Vagina (tissue), 2 donors: Measurements from ENCODE around the gene PIM1. TPM values are rescaled to one million over a fixed set of nuclear protein-coding genes. Genes with fewer than 3 reads are reported as not detected.
"Not testable (repeated sequence)": the region's sequence is repeated elsewhere in the genome, so short reads cannot be mapped to it uniquely, and the experiment has no call there.

ENCODE experiments used
- DNase-seq, 2 donors: peaks; one replicate each; pipeline ENCODE4 v3.0.0-alpha.2; 2017; ENCODE audit errors: extremely low spot score in 2 of 2
- H3K27ac ChIP-seq: fragments of 200-600 bp; sonication (generic); one replicate; pipeline ENCODE4 v1.5.1; 2019
- H3K27me3 ChIP-seq: fragments of 200-600 bp; sonication (generic); one replicate; pipeline ENCODE4 v1.5.1; 2019
- H3K36me3 ChIP-seq, 2 donors: fragments of 200-600 bp; sonication (generic); one replicate each; pipeline ENCODE4 v1.5.1; 2017 to 2019
- H3K4me1 ChIP-seq: fragments of 200-600 bp; sonication (generic); one replicate; pipeline ENCODE4 v1.5.1; 2019
- H3K4me3 ChIP-seq, 2 donors: fragments of 200-600 bp; sonication (generic); 1 replicate in 1 of 2; 2 replicates in 1 of 2; pipeline ENCODE4 v1.5.1; 2016 to 2019
- H3K9me3 ChIP-seq: fragments of 200-600 bp; sonication (generic); one replicate; pipeline ENCODE4 v1.5.1; 2019
- POLR2A ChIP-seq, 2 donors: fragments of 450-650 bp; IDR thresholded peaks; one replicate each; pipeline ENCODE4 v1.6.1; 2017; ENCODE audit warnings: antibody characterized with exemption in 2 of 2, mild to moderate bottlenecking in 2 of 2, moderate library complexity in 2 of 2
- POLR2AphosphoS5 ChIP-seq, 2 donors: sonication (generic); formaldehyde crosslinking; IDR thresholded peaks; one replicate each; pipeline ENCODE4 v1.9.0; 2017; ENCODE audit warnings: antibody characterized with exemption in 2 of 2, mild to moderate bottlenecking in 2 of 2, low read depth in 1 of 2; ENCODE audit not compliant: insufficient read depth in 1 of 2
- intact Hi-C: fragments of 100-400 bp; cut with DNase I; formaldehyde crosslinking; loops from one replicate; pipeline ENCODE4 v1.15.1; 2023
- total RNA-seq: library from RNA; depleted of rRNA; stranded (reverse); fragments of >200 nt; gene quantifications from one replicate; pipeline ENCODE4 v1.2.3, GENCODE V29; 2016
- TF ChIP-seq, protein P1 (sequence below), 3 experiments: fragments of 450-650 bp in 2 of 3; fragments of 200-600 bp in 1 of 3; sonication (generic) in 1 of 3; IDR thresholded peaks; one replicate each; pipeline ENCODE4 v1.5.1; 2017 to 2019; ENCODE audit warnings: antibody characterized with exemption in 3 of 3, mild to moderate bottlenecking in 2 of 3, moderate library complexity in 2 of 3

Gene PIM1
- total RNA-seq, 1 donor from 2014 or later, result 74.2 TPM

- H3K36me3 ChIP-seq, result peaks cover 0 to 30% of the 10 kb centered on the region in 2 donors
- H3K4me1 ChIP-seq, result peaks cover 24% of the 10 kb centered on the region
- H3K4me3 ChIP-seq, result no peak overlapping the region
- no peak for TF ChIP-seq POLR2AphosphoS5 (IDR thresholded peaks at IDR 0.05; ENCODE audit: insufficient read depth in 1 of 2, low read depth in 1 of 2)
- H3K27me3 ChIP-seq, result no peaks in the 10 kb centered on the region
- H3K27ac ChIP-seq, result no peak overlapping the region
- H3K9me3 ChIP-seq, result no peaks in the 10 kb centered on the region
- no peak for DNase-seq
- intact Hi-C loops, result no loop called here
Observed at GRCh38 chr6:37175332-37176267, 5.6 kb downstream of the PIM1 start.

DNA sequence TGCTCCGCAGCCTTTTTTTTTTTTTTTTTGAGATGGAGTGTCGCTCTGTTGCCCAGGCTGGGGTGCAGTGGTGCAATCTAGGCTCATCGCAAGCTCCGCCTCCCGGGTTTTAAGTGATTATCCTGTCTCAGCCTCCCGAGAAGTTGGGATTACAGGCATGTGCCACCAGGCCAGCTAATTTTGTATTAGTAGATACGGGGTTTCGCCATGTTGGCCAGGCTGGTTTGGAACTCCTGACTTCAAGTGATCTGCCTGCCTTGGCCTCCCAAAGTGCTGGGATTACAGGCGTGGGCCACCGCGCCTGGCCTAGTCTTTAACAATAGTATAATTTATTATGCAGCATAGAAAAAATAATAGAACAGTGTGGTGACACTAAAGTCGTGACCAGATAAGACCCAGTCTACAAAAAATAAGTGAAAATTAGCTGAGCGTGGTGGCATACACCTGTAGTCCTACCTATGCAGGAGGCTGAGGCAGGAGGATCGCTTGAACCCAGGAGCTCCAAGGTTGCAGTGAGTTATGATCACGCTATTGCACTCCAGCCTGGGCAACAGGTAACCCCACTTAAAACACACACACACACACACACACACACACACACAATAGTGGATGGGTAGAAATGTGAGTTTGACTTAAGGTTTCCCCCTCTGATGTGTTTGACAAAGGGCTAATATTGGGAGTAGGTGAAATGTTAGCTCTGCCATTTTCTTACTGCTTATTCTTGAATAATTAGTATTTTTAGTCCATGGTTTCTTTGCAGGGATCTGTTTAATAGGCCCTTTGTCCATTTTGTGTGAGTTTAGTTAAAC lies 6.5 kb downstream of the PIM1 start:
- Histone ChIP-seq H3K4me1 (peaks cover 24% of the 10 kb centered on the region), H3K27ac (no peak overlapping the region), H3K27me3 (no peaks in the 10 kb centered on the region), H3K36me3 (peaks cover 0 to 30% of the 10 kb centered on the region in 2 donors), H3K4me3 (no peak overlapping the region), H3K9me3 (no peaks in the 10 kb centered on the region)
- intact Hi-C loops, result no loop called here
- TF ChIP-seq POLR2A (IDR thresholded peaks at IDR 0.05), result no peak
- TF ChIP-seq, protein P1, sequence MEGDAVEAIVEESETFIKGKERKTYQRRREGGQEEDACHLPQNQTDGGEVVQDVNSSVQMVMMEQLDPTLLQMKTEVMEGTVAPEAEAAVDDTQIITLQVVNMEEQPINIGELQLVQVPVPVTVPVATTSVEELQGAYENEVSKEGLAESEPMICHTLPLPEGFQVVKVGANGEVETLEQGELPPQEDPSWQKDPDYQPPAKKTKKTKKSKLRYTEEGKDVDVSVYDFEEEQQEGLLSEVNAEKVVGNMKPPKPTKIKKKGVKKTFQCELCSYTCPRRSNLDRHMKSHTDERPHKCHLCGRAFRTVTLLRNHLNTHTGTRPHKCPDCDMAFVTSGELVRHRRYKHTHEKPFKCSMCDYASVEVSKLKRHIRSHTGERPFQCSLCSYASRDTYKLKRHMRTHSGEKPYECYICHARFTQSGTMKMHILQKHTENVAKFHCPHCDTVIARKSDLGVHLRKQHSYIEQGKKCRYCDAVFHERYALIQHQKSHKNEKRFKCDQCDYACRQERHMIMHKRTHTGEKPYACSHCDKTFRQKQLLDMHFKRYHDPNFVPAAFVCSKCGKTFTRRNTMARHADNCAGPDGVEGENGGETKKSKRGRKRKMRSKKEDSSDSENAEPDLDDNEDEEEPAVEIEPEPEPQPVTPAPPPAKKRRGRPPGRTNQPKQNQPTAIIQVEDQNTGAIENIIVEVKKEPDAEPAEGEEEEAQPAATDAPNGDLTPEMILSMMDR (IDR thresholded peaks at IDR 0.05), result no peak
- TF ChIP-seq POLR2AphosphoS5 (IDR thresholded peaks at IDR 0.05; ENCODE audit: insufficient read depth in 1 of 2, low read depth in 1 of 2), result no peak
- no peak for DNase-seq

GRCh38 chr6:37177077-37177934 lies 7.4 kb downstream of the PIM1 start:
- Histone ChIP-seq H3K27me3 (no peaks in the 10 kb centered on the region), H3K4me3 (no peak overlapping the region), H3K27ac (no peak overlapping the region), H3K9me3 (no peaks in the 10 kb centered on the region), H3K4me1 (peaks cover 24% of the 10 kb centered on the region), H3K36me3 (peaks cover 0 to 30% of the 10 kb centered on the region in 2 donors)
- intact Hi-C loops, result no loop called here
- TF ChIP-seq POLR2AphosphoS5 (IDR thresholded peaks at IDR 0.05; ENCODE audit: insufficient read depth in 1 of 2, low read depth in 1 of 2), result no peak
- no peak for TF ChIP-seq POLR2A (IDR thresholded peaks at IDR 0.05)
- TF ChIP-seq, protein P1 (IDR thresholded peaks at IDR 0.05), result no peak
- DNase-seq, result no peak

GRCh38 chr6:37177935-37178517 lies 8.1 kb downstream of the PIM1 start:
- Histone ChIP-seq H3K36me3 (peaks cover 0 to 25% of the 10 kb centered on the region in 2 donors), H3K9me3 (no peaks in the 10 kb centered on the region), H3K27ac (no peak overlapping the region), H3K4me1 (peaks cover 22% of the 10 kb centered on the region), H3K27me3 (no peaks in the 10 kb centered on the region), H3K4me3 (no peak overlapping the region)
- intact Hi-C loops, result no loop called here
- TF ChIP-seq POLR2AphosphoS5 (IDR thresholded peaks at IDR 0.05; ENCODE audit: insufficient read depth in 1 of 2, low read depth in 1 of 2) (no peak), POLR2A (IDR thresholded peaks at IDR 0.05) (no peak)
- DNase-seq, result no peak

GRCh38 chr6:37180075-37180474 lies 10.1 kb downstream of the PIM1 start:
- Histone ChIP-seq H3K4me1 (peaks cover 12% of the 10 kb centered on the region), H3K27ac (no peak overlapping the region), H3K9me3 (no peaks in the 10 kb centered on the region), H3K27me3 (no peaks in the 10 kb centered on the region), H3K4me3 (no peak overlapping the region), H3K36me3 (peaks cover 0 to 4% of the 10 kb centered on the region in 2 donors)
- intact Hi-C loops, result no loop called here
- DNase-seq, result no peak
- TF ChIP-seq POLR2AphosphoS5 (IDR thresholded peaks at IDR 0.05; ENCODE audit: insufficient read depth in 1 of 2, low read depth in 1 of 2) (no peak), POLR2A (IDR thresholded peaks at IDR 0.05) (no peak)
- TF ChIP-seq, protein P1 (IDR thresholded peaks at IDR 0.05), result no peak

GRCh38 chr6:37180610-37181009 lies 10.7 kb downstream of the PIM1 start:
- not testable (repeated sequence) for H3K9me3 ChIP-seq

More at GRCh38 chr6:37180610-37181009, 10.7 kb downstream of the PIM1 start:
- H3K4me3 ChIP-seq, H3K36me3 ChIP-seq, intact Hi-C loops, H3K27me3 ChIP-seq, H3K27ac ChIP-seq, DNase-seq: not testable (repeated sequence)
- H3K4me1 ChIP-seq, result peaks cover 12% of the 10 kb centered on the region
